MM.1S (cell line): Measurements from ENCODE around the gene SIK1.
"Not testable (repeated sequence)": the region's sequence is repeated elsewhere in the genome, so short reads cannot be mapped to it uniquely, and the experiment has no call there.

ENCODE experiments used
- DNase-seq: peaks from one replicate; pipeline ENCODE4 v3.0.0-alpha.2; 2015
- H2AFZ ChIP-seq: fragments of 300-600 bp; sonication (generic); 2 replicates; pipeline ENCODE4 v1.6.0; 2016; ENCODE audit warnings: antibody characterized with exemption, low read length
- H3F3A ChIP-seq: fragments of 300-600 bp; sonication (generic); 2 replicates; pipeline ENCODE4 v1.6.1; 2016; ENCODE audit warnings: mild to moderate bottlenecking, antibody characterized with exemption, low read length, moderate library complexity, mixed read lengths; ENCODE audit not compliant: insufficient read depth
- H3K27ac ChIP-seq: fragments of 300-600 bp; sonication (generic); 2 replicates; pipeline ENCODE4 v1.5.1; 2016; ENCODE audit warnings: mild to moderate bottlenecking, low read length
- H3K27me3 ChIP-seq: fragments of 300-600 bp; sonication (generic); replicated peaks from 2 replicates; pipeline ENCODE4 v1.6.0; 2016; ENCODE audit warnings: low read length; ENCODE audit not compliant: insufficient read depth
- H3K36me3 ChIP-seq: fragments of 300-600 bp; sonication (generic); replicated peaks from 2 replicates; pipeline ENCODE4 v1.6.1; 2016; ENCODE audit warnings: mild to moderate bottlenecking, low read length, mixed read lengths; ENCODE audit not compliant: insufficient read depth
- H3K4me1 ChIP-seq: fragments of 300-600 bp; sonication (generic); 2 replicates; pipeline ENCODE4 v1.6.1; 2016; ENCODE audit warnings: low read length, mixed read lengths
- H3K4me2 ChIP-seq: fragments of 300-600 bp; sonication (generic); 2 replicates; pipeline ENCODE4 v1.6.0; 2016; ENCODE audit warnings: low read depth, low read length
- H3K4me3 ChIP-seq: fragments of 300-600 bp; sonication (generic); 2 replicates; pipeline ENCODE4 v1.5.1; 2016; ENCODE audit warnings: low read length, mixed read lengths
- H3K79me2 ChIP-seq: fragments of 300-600 bp; sonication (generic); 2 replicates; pipeline ENCODE4 v1.6.1; 2016; ENCODE audit warnings: mixed run types, low read length, mixed read lengths
- H3K9ac ChIP-seq: fragments of 300-600 bp; sonication (generic); 2 replicates; pipeline ENCODE4 v1.6.1; 2016; ENCODE audit warnings: low read length, mixed read lengths
- H3K9me2 ChIP-seq: fragments of 300-600 bp; sonication (generic); replicated peaks from 2 replicates; pipeline ENCODE4 v1.6.1; 2016; ENCODE audit warnings: mild to moderate bottlenecking, low read length, mixed read lengths; ENCODE audit not compliant: insufficient read depth
- H3K9me3 ChIP-seq: fragments of 300-600 bp; sonication (generic); replicated peaks from 2 replicates; pipeline ENCODE4 v1.6.1; 2016; ENCODE audit warnings: mild to moderate bottlenecking, low read length, mixed read lengths; ENCODE audit not compliant: insufficient read depth
- H4K20me1 ChIP-seq: fragments of 300-600 bp; sonication (generic); 2 replicates; pipeline ENCODE4 v1.6.1; 2016; ENCODE audit warnings: mild to moderate bottlenecking, low read length, moderate library complexity, mixed read lengths; ENCODE audit not compliant: insufficient read depth

SIK1 gene

GRCh38 chr21:43462932-43463331, 36.0 kb upstream of the SIK1 start:
- H3K4me1 ChIP-seq, H3K9me3 ChIP-seq, H3K27me3 ChIP-seq, H3K9me2 ChIP-seq, H4K20me1 ChIP-seq, DNase-seq, H3K9ac ChIP-seq, H3K79me2 ChIP-seq, H3F3A ChIP-seq, H2AFZ ChIP-seq, H3K4me2 ChIP-seq, H3K4me3 ChIP-seq, H3K36me3 ChIP-seq, H3K27ac ChIP-seq: not testable (repeated sequence)

DNA sequence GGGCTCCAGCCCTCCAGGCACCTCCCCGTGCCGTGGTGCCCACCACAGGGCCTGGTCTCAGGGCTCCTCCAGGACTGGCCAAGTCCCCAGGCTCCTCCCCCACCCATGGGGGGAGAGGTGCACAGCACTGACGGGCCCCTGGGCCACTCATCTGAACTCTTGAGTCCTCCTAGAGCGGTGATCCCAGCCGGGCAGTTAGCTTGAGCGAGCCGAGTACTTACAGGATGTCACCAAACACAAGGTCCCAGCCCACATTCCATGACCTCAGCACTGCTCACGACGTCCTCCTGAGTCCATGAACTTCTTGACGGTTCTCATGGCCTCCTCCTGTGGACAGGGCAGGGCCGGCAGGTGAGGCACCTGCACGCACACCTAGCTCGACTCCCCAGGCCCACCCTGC, 33.5 kb upstream of the SIK1 start:
- H3K27ac ChIP-seq, H2AFZ ChIP-seq, H3K9me2 ChIP-seq, H3K79me2 ChIP-seq, H3K4me2 ChIP-seq, H3F3A ChIP-seq, H3K4me3 ChIP-seq, H3K27me3 ChIP-seq, H3K36me3 ChIP-seq, H3K9me3 ChIP-seq, H3K4me1 ChIP-seq, H3K9ac ChIP-seq, DNase-seq, H4K20me1 ChIP-seq: not testable (repeated sequence)

DNA sequence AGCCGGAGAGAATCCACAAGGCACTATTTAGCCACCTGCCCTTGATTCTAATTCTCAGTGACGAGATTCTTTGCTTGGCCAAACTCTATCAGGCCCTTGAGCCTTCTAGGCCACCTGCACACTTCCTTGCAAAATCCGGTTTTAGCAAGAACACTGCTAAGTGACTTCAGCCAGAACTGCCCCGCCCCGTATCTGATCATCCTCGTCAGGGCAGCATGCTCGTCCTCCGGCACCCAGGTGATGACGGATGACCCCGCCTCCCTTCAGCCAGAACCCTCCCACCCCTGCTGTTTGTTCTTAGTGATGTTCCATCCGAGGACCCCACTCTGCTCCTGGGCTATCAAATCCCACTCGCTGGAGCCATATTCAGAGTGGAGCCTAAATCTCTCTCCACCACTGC, 32.1 kb upstream of the SIK1 start:
- DNase-seq, H3K36me3 ChIP-seq, H3K27ac ChIP-seq, H2AFZ ChIP-seq, H3F3A ChIP-seq, H3K27me3 ChIP-seq, H3K79me2 ChIP-seq, H3K9me3 ChIP-seq, H4K20me1 ChIP-seq, H3K4me2 ChIP-seq, H3K9ac ChIP-seq, H3K9me2 ChIP-seq, H3K4me3 ChIP-seq, H3K4me1 ChIP-seq: not testable (repeated sequence)

- not testable (repeated sequence) for H3K79me2 ChIP-seq, H3F3A ChIP-seq, H3K27me3 ChIP-seq, H2AFZ ChIP-seq, H3K4me1 ChIP-seq, H3K4me2 ChIP-seq, H3K4me3 ChIP-seq, H3K27ac ChIP-seq, H3K9me2 ChIP-seq, H4K20me1 ChIP-seq, H3K9ac ChIP-seq, H3K36me3 ChIP-seq, H3K9me3 ChIP-seq, DNase-seq
Observed at GRCh38 chr21:43456616-43457314, 29.8 kb upstream of the SIK1 start.

GRCh38 chr21:43455717-43456116, 28.8 kb upstream of the SIK1 start:
- H3K9me3 ChIP-seq, H3K79me2 ChIP-seq, H3K9me2 ChIP-seq, H4K20me1 ChIP-seq, H2AFZ ChIP-seq, H3K27me3 ChIP-seq, H3K4me3 ChIP-seq, H3K36me3 ChIP-seq, H3K9ac ChIP-seq, H3F3A ChIP-seq, H3K4me2 ChIP-seq, DNase-seq, H3K27ac ChIP-seq, H3K4me1 ChIP-seq: not testable (repeated sequence)

DNA sequence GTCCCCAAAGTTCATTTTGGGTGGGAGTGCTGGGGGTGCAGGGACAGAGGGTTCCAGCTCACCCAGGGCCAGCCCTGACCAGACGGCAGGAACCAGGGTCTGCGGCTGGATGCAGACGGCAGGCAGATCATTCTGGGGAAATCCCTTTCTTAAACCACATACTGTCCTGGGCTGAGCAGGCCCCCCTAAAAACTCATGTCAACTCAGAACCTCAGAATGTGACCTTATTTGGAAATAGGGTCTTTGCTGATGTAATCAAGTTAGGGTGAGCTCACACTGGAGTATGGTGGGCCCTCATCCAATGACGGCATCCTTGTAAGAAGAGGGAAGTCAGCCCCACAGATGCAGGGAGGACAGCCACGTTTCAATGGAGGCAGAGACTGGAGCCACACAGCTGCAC, 27.2 kb upstream of the SIK1 start:
- H3K27ac ChIP-seq, H3K27me3 ChIP-seq, H3K9ac ChIP-seq, H4K20me1 ChIP-seq, H3K79me2 ChIP-seq, H3K4me1 ChIP-seq, H3K9me2 ChIP-seq, H3K36me3 ChIP-seq, H3K9me3 ChIP-seq, H3K4me2 ChIP-seq, DNase-seq, H2AFZ ChIP-seq, H3F3A ChIP-seq, H3K4me3 ChIP-seq: not testable (repeated sequence)

DNA sequence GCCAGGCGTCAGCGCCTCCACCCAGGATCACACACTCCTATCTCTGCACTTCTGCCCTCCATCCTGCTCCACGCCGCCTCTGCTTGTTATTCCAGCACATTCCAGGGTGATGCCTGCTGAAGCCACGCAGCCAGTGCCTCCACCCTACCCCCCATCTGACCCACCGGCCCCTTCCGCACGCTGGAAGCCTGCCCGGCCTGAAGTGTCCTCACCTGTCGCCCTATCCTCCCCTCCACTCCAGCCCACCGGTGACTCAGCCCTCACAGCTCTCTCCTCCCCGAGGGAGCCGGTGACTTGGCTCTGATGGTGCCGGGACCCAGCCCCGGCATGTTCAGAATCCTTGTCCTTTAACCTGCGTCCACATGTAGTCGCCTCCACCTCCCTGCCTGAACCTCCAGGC, 24.9 kb upstream of the SIK1 start:
- not testable (repeated sequence) for H3K27ac ChIP-seq, H3K9ac ChIP-seq, H3K9me2 ChIP-seq, H3F3A ChIP-seq, DNase-seq, H3K27me3 ChIP-seq, H3K79me2 ChIP-seq, H3K4me1 ChIP-seq, H4K20me1 ChIP-seq, H2AFZ ChIP-seq, H3K36me3 ChIP-seq, H3K4me2 ChIP-seq, H3K9me3 ChIP-seq, H3K4me3 ChIP-seq

DNA sequence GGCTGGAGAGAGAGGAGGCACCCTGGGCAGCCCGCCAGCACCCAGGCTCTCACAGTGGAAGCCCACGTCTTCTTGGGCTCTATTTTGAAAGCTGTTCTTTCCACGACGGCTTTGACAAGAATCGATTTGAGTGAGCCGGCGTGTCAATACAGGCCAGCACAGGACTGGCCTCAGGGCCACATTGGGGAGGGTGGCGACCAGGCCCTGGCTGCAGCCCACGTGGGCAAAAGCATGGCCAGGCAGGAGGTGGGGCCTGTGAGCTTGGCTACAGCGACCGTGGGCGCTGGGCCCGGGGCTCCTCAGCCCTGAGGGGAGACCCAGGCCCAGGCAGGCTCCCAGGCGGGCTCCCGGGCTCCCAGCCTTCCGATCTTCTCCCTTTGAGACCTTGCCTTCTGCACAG, 23.4 kb upstream of the SIK1 start:
- not testable (repeated sequence) for H3K9me2 ChIP-seq, H3K4me1 ChIP-seq, DNase-seq, H3K27me3 ChIP-seq, H3K9me3 ChIP-seq, H3K4me2 ChIP-seq, H3K79me2 ChIP-seq, H3K36me3 ChIP-seq, H3K4me3 ChIP-seq, H2AFZ ChIP-seq, H3K9ac ChIP-seq, H4K20me1 ChIP-seq, H3F3A ChIP-seq, H3K27ac ChIP-seq
